GM12865 (cell line): Measurements from ENCODE around the gene PTPRM.

ENCODE experiments used
- DNase-seq: peaks from one replicate; pipeline ENCODE4 v3.0.0; 2010; ENCODE audit warnings: low read depth
- H3K4me3 ChIP-seq: 2 replicates; pipeline ENCODE4 v1.5.1; 2011; ENCODE audit warnings: mild to moderate bottlenecking, low read depth, low read length, control low read depth
- TF ChIP-seq, protein P1 (sequence below): IDR thresholded peaks from 2 replicates; pipeline ENCODE4 v1.5.1; 2011; ENCODE audit warnings: low read length, control low read depth, low read depth, inconsistent platforms; ENCODE audit not compliant: insufficient read depth; ENCODE audit errors: missing control alignments

The PTPRM gene

GRCh38 chr18:7585276-7585670, 18.2 kb downstream of the PTPRM start:
- no peak overlapping the region for H3K4me3 ChIP-seq
- no peak for DNase-seq
- TF ChIP-seq, protein P1, sequence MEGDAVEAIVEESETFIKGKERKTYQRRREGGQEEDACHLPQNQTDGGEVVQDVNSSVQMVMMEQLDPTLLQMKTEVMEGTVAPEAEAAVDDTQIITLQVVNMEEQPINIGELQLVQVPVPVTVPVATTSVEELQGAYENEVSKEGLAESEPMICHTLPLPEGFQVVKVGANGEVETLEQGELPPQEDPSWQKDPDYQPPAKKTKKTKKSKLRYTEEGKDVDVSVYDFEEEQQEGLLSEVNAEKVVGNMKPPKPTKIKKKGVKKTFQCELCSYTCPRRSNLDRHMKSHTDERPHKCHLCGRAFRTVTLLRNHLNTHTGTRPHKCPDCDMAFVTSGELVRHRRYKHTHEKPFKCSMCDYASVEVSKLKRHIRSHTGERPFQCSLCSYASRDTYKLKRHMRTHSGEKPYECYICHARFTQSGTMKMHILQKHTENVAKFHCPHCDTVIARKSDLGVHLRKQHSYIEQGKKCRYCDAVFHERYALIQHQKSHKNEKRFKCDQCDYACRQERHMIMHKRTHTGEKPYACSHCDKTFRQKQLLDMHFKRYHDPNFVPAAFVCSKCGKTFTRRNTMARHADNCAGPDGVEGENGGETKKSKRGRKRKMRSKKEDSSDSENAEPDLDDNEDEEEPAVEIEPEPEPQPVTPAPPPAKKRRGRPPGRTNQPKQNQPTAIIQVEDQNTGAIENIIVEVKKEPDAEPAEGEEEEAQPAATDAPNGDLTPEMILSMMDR, result no peak

DNA sequence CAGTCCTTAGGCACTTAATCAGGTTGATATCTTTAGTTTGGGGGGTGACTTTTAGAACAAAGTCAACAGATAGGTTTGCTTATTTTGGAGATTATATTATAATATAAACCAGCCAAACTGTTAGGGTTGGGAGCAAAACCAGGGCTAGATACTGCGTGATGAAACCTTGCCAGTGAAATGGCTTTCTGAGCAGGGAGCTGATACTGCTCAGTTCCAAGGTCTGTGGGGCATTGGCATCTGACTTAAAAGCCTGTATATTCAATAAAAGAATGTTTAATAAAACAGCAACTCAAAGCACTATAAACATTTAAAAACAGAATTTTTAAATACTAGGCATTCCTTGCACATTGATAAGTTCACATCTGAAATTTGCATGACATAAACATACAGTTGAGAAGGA, 19.3 kb downstream of the PTPRM start:
- no peak overlapping the region for H3K4me3 ChIP-seq
- DNase-seq, result no peak
- TF ChIP-seq, protein P1, result no peak

DNA sequence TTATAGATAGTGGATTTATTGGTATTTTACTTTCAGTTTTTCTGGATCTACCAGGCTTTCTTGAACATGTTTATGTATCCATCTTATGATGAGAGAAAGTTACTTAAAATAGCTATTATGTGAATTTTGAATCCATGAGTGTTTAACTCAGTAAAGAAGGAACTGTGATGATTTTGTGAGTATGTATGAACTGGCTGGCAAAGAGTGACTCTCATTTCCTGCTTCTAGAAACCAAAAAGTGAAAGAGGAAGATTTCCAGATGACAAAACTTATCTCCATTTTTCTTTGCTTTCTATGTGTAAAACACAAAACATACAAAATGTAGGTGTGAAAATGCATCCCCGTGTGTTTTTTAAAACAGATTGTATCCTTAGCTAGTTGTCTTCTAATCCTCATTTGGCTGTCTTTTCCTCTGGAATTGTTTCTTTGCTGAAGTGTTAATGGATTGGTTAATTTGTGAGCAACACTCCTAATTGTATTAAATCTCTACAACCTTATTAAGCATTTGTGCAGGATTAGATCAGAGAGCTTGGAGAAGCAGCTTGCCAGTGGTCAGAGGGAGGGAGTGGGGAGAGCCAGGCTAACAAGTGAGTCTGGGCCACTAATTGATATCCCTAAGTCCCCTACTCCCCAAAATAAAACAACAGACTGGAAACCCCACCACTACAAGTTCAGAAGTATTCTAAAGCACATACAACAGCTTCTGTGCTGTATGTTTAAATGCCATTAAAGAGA, 23.9 kb downstream of the PTPRM start:
- TF ChIP-seq, protein P1, result no peak
- H3K4me3 ChIP-seq, result no peak overlapping the region
- no peak for DNase-seq

DNA sequence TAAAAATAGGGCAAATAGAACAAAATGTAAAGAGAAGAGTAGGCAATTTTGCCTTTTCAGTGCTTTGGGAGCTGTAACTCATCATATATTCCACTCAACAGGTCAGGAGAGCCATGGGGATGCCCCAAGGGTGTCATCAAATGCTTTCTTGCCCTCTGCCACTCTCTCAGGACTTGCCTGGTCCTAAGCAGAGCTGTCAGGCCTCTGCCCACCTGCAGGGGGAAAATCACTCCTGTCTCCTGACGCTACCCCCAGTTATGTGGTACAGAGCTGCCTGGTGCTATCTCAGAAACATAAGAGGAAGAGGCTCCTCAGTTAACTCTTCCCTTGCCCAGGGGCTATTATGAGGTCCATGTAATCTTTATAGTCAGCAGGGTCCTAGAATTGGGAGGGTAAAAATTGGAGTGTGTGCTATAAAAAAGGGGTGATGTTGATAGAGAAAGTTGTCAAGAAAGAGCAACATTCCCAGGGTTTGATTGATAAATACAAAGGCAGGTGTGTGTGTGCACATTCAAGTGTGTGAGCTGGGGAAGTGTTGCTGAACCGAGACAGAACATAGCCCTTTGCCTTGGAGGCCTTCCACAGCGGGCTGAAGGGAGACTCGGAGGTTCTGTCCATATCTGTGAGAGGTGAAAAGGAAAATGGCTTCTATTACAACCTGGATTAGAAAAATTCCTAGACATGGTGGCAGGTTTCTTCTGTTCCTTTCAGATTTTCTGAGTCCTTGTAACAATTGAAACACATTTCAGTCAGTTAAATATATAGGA, 25.4 kb downstream of the PTPRM start:
- no peak for DNase-seq
- H3K4me3 ChIP-seq, result no peak overlapping the region
- TF ChIP-seq, protein P1, result no peak

DNA sequence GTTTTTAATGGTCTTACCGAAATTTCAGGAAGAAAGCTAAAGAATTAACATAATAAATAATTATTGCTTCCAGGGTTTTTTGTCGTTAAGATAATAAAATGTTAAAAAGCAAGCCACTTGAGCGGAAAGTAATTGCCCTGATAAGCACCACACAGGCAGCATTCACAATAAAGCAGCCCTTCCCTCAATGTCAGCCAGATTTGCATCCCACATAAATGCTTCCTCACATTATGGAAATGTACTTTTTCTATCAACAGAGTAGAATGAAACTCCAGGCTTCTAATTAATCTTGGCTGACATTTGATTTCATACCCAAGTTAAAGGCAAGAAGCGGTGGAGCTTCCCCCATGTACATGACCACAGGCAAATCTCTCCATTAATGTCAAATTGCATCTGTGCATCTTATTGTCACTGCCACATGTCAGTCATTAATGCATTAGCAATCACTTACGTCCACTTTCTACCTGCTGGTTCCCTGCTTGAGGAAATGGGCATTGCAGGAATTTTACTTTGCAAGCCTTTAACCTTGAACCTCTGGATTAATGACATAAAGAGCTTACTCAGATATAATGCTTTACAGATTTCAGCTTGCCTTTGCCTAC, 26.2 kb downstream of the PTPRM start:
- H3K4me3 ChIP-seq, result no peak overlapping the region
- DNase-seq, result no peak
- TF ChIP-seq, protein P1, result no peak

- no peak for DNase-seq
- TF ChIP-seq, protein P1, result no peak
- no peak overlapping the region for H3K4me3 ChIP-seq
Observed at GRCh38 chr18:7596147-7596546, 29.0 kb downstream of the PTPRM start.

DNA sequence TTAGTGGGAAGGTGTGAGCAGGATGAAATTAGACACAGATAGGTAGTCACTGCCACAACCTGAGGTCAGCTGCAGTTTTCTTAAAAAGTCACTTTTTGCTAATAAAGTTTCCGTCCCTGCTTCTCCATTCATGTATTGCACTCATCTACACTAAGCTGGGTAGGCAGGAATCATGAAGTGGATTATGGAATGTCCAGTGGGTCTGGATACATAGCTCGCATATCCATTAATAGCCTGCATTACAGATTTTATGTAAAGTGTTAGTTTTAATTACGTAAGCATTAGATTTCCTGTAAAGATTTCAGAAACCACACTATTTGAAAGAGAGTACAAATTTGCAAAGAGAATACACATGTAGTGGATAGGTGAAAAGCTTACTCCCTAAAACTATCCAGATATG, 30.4 kb downstream of the PTPRM start:
- TF ChIP-seq, protein P1, result no peak
- no peak for DNase-seq
- no peak overlapping the region for H3K4me3 ChIP-seq
